HG02798 (cell line): Measurements from ENCODE around the gene AKT3.
A peak's percentile ranks its signal among the peaks of the same experiment; 100 is the strongest.
"Not testable (repeated sequence)": the region's sequence is repeated elsewhere in the genome, so short reads cannot be mapped to it uniquely, and the experiment has no call there.

Experiments
- ATAC-seq: cut with Tn5 transposase; IDR thresholded peaks from one replicate; pipeline ENCODE4 v1.9.1; 2021; ENCODE audit warnings: mild to moderate bottlenecking; ENCODE audit not compliant: unreplicated experiment, poor library complexity

Gene AKT3

DNA sequence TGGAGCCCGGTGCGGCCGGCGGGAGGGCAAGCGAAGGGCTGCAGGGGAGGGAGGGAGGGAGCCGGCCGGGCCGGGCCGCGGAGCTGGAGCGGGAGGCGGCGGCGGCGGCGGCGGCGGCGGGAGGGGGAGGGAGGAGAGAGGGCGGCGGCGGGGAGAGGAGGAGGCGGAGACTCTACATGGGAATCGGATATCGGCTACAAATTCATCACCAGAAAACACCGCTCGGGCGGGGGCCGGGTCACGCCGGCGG, at the start of gene AKT3:
TSS of gene AKT3 (minus strand) at position 42 of the 250 bp plus-strand sequence. CDS start 7,073 bp downstream, outside the sequence.
- ATAC-seq: peak; percentile 72

DNA sequence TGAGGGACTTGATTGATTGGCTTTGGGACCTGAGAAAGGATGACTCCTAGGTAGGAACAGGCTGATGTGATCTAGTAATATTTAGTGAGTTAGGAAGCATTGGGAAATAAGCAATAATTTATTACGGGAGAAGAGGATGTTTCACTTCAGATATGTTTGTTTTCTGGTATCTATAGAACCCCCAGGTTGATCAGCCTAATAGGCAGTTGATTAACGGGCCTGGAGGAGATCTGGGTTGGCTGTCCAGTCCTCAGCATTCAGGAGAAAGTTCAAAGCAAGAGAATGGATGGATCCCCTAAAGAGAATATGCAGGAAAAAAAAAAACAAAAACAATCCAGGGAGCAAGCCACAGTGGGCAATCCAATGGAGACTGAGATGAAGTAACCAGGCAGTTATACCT, 48.2 kb upstream of the AKT3 start:
- ATAC-seq: no peak

DNA sequence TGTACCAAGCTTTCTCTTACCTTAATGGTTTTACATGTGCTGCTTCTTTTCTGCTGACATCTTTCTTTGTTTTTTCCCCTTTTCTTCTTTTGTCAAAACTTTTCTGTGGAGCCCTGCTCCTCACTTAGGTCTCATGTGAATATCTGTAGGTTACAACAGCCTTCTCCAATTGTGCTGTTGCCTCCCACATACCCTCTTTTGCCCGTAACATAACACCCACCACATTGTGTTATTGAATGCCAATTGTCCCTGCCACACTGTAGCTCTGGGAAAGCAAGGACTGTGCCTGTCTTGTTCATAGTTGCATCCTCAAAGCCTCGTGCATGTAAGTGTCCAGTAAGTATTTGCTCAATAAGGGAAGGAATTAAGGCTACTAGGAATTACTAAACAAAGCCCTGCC, 46.3 kb upstream of the AKT3 start:
- ATAC-seq: no peak

DNA sequence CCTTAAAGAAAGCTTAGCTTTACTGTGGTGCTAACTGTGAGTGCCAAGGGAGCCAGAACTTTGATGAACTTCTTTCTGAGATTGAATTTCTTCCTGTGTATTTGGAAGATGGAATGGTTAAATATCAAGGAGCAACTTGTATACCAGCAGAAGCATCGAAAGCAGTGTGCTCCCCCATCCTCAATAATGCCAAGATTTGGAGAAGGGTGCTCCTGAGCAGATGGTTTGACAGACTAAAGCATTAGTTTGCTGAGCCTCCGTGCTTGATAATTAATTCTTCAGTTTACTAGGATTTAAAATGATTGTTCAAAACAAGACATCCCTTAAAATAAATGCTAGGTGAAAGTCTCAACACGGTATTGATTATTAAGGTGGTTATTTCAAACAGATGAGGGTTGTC, 42.4 kb upstream of the AKT3 start:
- no peak for ATAC-seq

DNA sequence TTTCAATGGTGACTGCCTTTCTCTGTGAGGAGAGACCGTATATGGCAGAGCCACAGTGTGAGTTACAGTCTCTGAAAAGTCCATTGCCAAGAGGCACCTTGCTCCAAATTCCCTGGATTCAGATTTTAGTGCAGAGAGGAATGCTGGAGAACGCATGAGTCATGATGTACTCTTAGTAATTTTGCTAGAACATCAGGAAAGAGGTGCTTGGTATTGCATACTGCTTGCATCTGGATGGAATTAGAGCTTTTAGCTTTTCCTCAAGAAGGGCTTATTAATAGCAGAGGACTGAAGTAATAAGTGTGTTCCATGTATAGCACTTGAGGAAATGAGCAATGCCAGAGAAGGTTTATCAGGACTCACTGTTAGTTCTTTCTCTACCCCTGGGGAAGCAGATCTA, 40.5 kb upstream of the AKT3 start:
- no peak for ATAC-seq

DNA sequence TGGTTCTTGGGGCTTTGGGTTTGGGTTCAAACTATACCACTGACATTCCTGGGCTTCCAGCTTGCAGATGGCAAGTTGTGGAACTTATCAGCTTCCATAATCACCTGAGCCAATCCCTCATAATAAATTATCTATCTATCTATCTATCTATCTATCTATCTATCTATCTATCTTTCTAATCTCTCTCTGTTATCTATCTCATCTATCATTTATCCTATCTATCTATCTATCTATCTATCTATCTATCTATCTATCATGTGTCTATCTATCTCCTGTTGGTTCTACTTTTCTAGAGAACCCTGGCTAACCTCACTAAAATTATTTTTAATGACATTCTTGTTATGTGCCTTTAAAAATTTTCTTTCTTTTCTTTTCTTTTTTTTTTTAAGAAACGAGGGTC, 35.8 kb upstream of the AKT3 start:
- no peak for ATAC-seq

DNA sequence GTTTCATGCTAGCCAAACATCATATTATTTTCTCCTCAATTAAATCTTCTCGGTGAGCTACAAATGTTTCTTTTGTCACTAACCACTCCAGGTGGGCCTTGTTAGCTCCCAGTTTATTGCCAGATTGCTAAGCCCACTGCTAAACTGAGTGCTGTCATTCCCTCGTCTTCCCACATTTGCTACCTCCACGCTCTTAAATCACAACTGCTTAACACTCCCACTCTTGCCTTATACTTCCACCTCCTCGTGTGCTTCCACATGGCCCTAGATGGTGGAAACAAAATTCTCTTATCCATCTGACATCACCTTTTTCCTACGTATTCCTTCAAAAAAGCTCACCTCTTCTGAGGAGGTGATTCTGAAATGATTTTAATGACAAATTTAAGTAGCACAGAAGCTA, 34.6 kb upstream of the AKT3 start:
- ATAC-seq: no peak

DNA sequence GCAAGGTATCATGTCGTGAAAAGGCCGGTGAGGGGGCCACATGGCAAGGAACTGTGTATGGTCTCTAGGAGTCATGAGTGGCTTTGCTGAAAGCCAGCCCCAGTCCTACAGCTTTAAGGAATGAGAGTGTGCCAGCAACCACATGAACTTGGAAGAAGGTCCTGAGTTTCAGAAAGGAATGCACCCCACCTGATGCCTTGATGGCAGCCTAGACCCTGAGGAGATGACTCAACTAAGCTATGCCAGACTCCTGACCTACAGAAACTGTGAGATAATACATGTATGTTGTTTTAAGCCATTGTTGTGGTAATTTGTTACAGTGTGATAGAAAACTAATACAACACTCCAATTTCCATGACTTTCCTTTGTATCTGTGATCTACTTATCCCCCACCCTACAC, 33.5 kb upstream of the AKT3 start:
- ATAC-seq: no peak

DNA sequence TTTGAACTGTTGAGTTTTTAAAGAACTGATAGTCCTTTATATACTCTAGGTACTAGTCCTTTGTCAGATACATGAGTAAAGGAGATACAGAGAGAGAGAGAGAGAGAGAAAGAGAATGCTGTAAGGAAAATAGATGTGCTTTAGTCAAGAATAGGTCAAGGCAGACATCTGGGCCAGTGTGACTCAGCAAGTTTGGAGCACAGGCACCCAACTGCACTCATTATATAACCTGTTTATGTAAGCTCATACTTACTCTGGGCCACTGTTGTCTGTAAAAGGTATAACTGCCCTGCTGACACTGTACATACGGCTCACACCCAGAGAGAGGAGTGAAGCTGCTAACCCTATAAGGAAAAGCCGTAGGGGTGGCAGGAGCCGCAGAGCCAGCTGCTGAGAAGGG, 32.2 kb upstream of the AKT3 start:
- no peak for ATAC-seq

DNA sequence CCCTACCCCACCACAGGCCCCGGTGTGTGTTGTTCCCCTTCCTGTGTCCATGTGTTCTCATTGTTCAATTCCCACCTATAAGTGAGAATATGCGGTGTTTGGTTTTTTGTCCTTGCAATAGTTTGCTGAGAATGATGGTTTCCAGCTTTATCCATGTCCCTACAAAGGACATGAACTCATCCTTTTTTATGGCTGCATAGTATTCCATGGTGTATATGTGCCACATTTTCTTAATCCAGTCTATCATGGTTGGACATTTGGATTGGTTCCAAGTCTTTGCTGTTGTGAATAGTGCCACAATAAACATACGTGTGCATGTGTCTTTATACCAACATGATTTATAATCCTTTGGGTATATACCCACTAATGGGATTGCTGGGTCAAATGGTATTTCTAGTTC, 27.0 kb upstream of the AKT3 start:
- ATAC-seq: not testable (repeated sequence)

DNA sequence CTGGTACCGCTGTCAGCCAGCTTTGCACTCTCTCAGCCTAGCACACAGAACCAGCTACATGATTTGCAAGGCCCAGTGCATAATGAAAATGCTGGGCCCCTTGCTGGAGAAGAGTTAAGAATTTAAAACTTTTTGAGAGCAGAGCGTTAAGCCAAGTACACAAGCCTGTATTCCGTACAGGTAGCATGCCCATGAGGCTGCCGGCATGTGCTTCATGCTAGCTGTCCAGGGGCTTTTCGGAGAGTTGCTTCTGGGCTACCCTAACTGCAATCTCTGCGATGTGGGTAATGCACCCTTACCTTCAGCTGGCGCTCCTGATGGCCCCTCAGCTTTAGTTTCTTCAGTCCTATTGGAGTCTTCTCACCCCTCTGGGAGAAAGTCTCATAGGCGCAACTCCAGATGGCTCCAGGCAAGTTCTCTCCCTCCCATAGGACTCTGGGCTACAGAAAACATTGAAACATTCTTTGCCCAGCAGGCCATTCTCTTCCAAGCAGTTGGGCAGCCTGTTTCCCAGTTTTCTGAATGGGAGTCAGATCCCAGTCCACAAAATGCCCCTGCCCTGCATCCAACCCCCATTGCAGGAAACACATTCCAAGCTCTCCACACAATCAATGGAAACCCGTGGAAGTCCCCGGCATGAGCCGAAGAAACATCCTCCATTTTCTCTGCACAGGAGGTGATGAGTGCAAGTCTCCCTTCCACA, 5.7 kb upstream of the AKT3 start:
- ATAC-seq: no peak

DNA sequence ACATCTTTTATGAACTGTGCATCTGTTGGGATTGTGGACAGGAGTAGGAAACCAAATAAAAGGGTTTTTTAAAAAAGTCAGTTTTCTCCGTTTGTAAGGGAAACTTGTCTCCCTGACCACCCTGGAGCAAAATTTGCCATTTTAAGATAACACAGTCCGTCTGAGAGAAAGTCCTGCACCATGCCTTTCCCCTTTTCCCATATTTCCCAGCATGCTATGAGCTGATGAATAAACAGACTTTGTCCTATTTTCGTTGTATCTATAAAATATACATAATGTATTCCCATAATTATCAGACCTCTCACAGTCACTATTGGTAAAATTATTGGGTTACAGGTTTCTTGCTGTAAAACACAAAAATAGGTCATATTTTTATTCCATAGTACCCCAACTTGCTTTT, 1.7 kb upstream of the AKT3 start:
- no peak for ATAC-seq

DNA sequence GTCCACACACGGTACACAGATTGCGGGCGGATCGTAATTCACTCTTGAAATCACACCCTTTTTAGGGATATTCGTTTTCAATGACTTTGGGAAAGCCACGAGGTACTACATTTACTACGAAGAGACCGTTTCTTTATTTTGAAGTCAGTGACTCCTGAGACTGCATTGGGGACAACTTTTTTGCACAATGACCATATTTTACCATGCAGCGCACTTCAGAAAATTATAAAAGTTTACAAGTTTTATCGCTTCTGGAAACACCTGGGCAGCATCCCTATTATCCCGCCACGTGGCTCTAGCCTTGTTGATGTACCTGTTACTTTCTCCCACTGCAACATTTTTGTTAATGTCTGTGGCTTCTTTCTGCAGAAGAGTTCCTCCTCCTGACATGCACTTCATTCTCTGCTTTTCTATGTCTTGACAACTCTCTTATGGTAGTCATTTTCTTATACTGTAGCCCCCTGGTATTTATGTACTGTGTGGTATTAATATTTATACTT, 1.3 kb upstream of the AKT3 start:
- ATAC-seq: no peak

DNA sequence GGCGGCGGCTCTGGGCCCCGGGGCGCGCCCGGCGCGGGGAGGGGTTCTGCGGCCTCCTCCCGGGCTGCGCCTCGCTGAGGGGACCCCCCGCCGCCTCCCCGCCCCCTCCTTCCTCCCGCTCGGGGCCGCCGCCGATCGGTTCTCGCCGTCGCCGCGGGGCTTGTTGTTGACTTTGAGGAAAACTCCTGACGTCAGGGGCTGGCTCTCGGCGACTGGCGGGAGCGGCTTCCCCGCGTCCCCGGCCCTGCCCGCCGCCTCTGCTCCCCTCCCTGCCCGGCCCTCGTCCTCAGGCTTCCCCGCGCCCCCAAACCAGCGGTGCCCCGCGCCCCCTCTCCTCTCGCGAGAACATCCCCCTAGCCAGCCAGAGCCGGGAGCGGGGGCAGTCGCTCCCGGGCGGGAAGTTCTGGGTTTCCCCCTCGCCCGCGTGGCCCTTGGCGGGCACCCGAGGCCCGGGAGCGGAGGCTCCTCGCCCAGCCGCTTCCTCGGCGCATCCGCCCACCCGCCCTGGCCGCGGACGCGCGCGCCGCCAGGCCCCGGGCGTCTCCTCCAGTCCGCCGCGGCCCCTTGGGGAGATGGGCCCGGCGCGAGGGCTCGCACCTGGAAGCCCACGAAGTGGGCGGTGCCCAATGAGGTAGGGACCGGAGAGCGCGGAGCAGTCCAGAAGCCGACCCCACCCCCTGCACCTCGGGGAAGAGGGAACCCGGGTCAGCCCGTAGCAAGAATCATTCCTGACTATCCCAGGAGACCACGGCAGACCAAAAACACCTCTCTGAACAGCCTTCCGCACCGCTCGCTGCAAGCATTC, 611 bp upstream of the AKT3 start:
- peak; percentile 52 for ATAC-seq

DNA sequence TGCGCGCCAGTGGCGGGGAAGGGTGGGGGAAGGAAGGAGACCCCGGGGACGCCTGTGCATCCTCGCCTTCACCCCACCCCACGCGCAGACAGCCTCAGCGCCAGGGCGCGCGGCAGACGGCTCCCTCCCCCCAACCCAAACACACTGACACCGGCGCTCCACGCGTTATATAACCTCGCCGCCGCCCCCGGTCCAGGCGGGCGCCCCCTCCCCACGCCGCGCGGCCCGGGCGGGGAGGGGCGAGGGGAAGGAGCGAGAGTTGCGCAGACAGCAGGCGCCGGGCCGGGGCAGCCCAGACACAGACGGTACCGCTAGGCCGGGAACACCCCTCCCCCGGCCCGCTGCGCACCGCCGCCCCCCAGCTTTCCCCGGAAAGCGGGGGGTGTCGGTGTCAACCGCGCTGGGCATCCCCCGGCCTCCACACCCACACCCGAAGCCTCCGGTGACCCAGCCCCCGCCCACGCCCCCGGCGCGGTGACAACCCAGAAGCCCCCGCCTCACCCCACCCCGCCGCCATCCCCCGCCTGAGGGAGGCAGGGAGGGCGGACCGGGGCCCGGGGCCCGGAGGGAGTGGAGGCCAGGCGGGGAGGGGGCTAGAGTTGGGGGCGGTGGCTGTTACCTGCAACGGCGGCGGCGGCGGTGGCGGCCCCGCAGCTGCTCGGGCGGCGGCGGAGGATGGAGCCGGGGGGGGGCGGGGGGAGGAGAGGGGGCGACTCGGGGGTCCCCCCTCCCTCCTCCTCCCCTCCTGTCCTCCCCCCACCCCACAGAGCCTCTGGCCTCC, 432 bp downstream of the AKT3 start:
- peak; percentile 20 for ATAC-seq

DNA sequence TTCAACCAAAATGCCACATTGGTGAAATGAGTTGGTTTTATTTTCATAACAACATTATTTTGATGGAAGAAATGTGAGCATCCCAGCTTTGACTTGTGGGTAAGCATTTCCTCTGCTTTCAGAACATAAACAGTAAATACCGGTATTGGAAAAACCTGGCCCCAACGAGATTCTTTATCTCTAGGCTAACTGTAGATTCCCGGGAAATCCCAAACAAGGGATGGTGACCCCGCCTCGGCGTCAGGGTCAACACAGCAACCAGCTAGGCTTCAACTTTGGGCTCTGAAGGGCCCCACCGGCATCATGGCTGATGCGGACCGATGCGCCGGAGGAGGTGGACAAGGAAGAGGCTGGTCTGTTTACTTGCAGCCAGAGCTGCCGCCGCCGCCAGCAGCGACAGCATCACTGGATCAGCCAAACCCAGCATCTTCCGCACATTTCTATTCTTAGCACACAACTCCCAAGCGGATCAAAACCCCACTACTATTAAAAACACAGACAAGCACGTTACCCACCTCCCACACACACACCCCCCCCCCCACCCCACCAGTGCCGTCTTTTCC, 1.1 kb downstream of the AKT3 start:
- ATAC-seq: peak; percentile 19

DNA sequence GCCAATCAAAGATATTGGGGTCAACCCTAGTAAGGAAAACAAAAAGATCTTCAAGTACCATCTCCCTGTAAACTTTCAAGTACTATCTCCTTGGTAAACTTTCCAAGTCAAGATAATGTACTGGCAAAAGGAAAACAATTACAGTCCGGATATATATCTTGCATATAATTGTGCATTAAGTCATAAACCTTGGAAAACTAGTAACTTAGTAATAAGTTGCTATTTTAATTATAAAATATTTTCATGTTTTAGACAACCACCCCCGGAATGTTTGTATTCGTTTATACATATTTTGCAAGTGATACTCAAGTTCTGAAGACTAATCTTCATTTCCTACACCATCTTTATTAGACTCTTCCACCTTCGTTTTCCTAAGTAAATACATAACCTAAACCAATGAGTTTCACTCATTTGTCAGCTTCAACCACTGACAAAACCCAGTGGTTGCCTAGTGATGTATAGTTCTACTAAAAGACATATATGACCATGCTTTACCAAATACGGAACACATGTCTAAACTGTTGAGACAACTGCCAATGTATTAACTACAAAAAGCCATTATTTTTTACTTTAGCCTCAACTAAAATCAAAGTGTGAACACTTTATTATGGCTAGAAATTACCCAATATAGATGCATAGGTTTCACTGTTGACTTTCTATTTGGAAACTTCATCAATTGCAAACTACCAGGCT, 1.7 kb downstream of the AKT3 start:
- no peak for ATAC-seq

DNA sequence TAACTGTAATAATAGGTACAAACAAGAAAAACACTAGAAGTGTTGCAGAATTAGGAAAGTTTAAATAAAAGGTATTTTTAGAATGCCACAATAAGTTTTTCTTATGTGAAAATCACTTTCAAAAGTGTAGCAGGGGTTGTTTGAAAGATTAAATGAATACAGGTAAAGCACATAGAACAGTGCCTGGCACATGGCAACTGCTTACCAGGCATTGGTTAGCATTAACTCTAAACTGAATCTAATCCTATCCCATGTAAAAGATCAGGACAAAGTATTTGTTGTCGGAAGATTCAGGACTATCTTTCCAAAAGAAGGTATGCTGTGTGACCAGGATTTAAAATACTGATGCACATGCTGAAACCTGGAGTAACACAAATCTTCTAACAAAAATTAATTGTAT, 3.3 kb downstream of the AKT3 start:
- no peak for ATAC-seq

DNA sequence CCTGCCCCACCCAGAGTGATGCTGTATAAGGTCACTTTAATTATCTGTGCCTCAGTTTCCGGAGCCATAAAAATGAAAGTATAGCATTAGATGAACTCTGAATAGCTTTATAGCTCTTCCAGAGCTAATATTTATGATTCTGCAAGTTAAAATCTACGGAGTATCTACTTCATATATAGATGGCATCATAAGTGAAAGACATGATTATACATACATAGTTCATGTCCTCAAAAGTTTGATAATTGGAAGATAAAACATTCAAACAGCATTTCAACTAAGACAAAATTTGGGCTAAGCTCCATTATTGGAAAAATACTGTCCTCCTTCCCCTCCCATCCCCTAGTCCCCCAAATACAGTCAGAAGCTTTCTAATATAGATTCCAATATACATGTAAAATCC, 4.2 kb downstream of the AKT3 start:
- no peak for ATAC-seq

DNA sequence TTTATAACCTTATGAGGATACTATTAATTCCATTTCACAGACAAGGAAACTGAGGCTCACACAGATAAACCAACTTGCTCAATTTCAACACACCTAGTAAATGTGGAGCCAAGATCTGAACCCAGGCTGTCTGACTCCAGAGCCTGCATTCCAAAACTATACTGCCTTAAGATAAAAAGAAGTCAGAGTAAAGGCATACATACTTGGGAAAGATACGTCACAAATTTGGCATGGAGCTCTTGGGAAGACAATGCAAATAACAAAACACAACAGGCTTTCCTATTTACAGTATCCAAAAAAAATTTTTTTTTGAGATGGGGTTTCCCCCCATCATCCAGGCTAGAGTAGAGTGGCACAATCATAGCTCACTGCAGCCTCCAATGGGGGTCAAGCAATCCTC, 5.9 kb downstream of the AKT3 start:
- no peak for ATAC-seq
